Pons (tissue), 1 donor: ENCODE measurements around the gene UFC1.

ENCODE experiments used
- DNase-seq: peaks from one replicate; pipeline ENCODE4 v3.0.0-alpha.2; 2016; ENCODE audit warnings: low spot score

The UFC1 gene

DNA sequence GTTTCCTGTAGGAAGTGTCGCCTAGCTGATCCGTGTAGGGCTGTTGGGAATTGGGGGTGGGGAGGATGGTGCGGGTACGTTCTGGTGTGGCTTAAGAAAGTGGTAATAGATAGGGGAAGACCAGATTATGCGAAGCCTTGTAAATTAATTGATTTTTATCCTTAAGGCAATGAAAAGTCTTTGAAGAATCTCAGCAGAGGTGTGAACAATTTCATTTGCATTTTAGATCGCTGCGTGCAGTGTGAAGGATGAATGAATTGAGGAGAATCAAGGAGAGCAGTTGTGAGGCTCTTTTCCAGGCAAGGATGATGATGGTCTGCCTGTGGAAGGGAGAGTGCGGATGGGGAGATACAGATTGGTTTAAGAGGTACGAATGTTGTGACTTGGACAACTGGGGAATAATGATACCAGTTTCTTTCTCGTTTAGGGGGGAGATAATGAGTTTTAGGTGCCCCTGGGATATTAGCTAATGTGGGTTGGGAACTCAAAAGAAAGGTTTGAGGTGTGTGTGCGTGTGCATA lies 20.5 kb upstream of the UFC1 start:
- no peak for DNase-seq

DNA sequence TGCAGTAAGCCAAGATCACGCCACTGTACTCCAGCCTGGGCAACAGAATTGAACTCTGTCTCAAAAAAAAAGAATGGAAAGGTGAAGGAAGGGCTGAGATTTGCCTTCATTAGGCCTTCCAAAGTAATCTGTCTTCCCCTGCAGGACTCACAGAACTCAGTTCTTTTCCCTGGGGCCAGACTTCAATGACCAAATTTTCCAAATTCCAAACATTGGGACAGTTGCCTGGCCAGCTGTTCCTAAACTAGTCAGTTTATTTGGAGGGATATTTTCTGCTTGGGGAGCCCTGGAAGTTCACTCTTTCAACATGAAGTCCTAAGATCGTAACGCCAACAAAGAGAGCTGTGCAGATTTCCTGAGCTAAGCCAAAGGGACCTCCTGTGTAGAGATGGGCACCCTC lies 15.9 kb upstream of the UFC1 start:
- no peak for DNase-seq

DNA sequence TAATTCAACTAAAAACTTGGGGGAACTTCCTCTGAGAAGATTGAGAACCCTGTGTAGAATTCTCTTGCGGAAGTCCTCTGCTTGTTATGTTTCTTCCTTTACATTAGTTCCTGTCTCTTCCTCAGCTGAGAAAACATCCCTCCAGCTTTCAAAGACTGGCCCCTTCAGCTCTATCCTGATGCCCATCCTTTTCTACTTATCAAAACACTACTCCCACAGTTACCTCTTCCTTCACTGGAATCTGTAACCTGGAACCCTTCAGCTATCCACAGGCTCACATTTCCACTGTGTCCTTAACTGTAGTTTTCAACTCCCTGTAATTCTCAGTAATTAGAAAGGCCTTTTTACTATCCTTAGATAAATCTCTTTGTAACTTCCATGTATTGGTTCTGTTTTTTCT lies 15.3 kb upstream of the UFC1 start:
- DNase-seq: no peak

DNA sequence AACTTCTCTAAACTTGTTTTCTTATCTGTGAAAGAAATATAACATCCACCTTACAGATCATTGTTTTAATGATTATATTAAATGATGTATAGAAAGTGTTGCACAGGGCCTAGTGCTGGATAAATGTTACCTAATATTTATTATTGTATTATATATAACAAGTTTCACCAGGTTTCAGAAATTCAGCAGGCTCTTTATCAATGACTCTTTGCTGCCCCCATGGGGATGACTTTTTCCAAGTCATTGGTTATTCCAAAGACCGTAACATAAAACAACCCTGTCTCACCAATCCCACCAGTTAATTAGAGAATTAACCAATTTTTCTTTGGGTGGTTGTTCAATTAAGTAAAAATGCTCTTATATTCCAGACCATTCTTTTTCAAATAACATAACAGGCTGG lies 14.0 kb upstream of the UFC1 start:
- no peak for DNase-seq

DNA sequence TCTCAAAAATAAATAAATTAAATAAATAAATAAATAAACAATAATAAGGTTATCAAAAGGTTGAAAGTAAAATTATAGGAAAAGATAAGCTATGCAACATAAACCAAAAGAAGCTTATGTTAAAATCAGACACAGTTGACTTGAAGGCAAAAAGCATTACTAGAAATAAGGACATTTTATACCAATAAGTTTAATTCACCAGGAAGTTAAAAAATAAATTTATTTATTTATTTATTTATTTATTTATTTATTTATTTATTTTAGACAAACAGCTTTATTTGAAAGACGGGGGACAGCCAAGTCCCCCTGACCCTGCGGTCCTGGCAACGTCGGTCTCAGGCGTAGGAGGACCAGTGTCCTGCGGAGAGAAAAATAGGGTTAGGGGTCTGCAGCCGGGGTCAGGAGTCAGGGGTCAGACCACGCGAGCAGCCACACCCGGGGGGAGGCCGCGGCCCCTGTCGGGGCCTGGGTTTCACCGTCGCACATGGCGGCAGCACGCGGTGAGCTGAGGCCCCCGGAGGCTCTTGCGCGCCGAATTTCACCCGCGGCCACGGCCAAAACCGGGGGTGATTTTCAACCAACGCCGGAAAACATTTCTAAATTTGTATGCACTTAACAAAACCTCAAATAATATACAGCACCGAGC lies 12.9 kb upstream of the UFC1 start:
- no peak for DNase-seq

DNA sequence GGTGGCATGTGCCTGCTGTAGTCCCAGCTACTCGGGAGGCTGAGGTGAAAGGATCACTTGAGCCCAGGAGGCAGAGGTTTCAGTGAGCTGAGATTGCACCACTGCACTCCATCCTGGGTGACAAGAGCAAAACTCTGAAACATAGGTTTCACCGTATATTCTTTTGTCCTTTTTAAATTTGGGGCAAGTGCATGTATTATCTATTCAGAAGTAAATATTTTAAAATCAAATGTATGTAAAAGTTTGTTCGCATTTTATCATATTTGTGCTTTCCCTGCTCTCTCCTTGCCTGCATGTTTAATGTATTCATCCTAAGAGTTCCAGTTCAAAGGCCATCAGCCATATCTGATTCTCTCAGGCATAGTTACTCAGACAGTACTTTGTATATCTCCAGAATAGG lies 7.9 kb upstream of the UFC1 start:
- no peak for DNase-seq

DNA sequence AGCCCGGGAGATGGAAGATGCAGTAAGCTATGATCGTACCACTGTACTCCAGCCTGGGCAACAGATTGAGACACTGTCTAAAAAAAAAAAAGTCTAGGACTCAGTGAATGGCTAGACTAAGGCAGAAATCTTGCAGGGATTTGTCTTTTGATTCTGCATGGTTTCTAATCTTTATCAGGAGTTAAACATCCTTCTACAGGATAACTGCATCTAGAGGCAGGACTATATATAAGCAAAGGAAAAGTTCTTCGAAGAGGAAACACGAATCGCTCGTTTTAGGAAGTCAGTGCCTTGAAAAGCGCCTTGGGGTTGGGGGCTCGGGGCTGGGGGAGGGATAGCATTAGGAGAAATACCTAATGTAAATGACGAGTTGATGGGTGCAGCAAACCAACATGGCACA lies 602 bp upstream of the UFC1 start:
- no peak for DNase-seq

DNA sequence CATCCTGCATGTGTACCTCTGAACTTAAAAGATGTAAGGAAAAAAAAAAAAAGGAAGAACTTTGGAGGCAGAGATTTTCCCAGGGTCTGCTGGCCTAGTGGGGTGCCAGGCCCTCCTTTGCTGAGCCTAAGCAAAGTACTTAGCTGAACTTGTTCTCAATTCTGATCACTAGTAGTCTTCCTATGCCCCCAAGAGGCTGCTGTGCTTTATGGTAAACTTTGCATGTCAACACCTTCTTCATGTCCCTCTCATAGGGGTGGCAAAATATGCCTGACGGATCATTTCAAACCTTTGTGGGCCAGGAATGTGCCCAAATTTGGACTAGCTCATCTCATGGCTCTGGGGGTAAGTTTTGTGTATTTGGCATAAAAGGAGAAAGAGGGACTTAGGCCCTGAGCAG lies 4.1 kb downstream of the UFC1 start:
- DNase-seq: no peak

DNA sequence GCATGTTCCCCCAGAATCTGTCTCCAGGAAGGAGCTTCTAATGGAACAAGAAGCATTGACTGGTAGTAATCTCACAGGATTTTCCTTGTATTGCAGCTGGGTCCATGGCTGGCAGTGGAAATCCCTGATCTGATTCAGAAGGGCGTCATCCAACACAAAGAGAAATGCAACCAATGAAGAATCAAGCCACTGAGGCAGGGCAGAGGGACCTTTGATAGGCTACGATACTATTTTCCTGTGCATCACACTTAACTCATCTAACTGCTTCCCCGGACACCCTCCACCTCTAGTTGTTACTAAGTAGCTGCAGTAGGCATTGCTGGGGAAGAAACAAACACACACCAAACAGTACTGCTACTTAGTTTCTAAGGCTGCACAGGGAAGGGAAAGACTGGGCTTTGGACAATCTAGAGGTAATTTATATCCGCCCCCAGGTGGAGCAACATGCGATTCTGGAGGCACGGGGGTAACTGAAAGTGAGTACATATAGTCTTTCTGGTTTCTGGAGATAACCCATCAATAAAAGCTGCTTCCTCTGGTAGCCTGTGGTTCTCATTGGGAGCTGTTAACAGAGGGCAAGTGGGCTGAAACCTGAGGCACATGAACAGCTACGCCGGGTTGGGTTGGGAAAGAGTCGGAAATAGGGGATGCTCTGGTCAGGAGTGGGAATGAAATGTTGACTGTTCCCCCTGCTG lies 4.7 kb downstream of the UFC1 start:
- no peak for DNase-seq

DNA sequence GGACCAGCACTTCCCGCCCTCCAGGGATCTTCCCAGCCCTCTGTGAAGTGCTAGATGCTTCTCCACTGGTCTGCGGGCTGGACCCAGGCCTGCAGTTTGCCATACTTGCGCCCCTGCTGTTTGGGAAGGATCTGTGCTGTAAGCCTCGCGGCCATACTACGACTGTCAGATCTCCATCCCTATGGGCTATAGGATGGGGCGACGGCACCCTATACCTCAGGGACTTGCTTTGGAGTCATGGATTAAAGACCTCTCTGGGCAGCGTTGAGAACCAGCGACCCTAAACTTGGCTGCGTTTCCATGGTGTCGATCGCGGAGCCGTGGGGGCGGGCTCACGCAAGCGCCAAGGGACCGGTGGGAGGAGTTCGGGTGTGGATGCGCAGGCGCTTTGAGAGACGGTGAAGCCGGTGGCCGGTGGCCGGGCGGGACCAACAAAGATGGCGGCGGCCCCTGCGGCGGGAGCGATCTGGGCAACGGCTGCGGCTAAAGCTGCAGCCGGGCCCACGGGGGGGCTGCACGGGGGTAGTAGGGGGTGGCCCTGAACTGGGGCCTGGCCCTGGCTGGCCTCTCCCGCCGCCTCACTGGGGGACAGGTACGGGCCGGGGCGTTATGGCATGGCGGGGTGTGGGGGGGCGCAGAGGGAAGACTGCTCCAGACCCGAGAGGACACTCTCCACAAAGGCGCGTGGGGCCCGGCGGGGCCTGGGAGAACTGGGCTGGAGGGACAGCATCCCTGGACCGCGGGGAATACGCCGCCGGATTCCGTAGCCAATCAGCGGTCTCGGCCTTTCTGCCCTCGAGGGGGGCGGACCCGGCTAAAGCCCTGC lies 5.5 kb downstream of the UFC1 start, which contains the start of gene USP21:
Gene USP21, plus strand, starts transcription at position 414 of the 826 bp plus-strand sequence. CDS start 1,141 bp downstream, outside the sequence.
- peak; percentile 94 for DNase-seq

DNA sequence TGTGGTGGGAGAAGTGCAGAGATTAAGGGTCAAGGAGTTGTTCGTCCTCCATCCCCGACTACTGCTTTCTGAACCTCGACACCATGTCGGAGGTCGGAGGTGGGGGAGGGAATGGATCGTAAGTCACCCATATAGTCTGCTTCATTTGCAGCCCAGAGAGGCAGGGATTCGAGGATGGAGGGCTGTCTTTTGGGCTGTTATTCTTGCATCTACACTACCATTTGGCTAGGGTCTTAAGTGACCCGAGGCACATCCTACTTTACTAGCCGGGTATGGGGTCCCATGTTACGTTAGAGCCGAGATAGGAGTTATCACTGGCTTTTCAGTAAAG lies 6.1 kb downstream of the UFC1 start:
- no peak for DNase-seq

DNA sequence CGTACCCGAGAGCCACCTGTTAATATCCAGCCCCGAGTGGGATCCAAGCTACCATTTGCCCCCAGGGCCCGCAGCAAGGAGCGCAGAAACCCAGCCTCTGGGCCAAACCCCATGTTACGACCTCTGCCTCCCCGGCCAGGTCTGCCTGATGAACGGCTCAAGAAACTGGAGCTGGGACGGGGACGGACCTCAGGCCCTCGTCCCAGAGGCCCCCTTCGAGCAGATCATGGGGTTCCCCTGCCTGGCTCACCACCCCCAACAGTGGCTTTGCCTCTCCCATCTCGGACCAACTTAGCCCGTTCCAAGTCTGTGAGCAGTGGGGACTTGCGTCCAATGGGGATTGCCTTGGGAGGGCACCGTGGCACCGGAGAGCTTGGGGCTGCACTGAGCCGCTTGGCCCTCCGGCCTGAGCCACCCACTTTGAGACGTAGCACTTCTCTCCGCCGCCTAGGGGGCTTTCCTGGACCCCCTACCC lies 6.9 kb downstream of the UFC1 start:
- DNase-seq: no peak

DNA sequence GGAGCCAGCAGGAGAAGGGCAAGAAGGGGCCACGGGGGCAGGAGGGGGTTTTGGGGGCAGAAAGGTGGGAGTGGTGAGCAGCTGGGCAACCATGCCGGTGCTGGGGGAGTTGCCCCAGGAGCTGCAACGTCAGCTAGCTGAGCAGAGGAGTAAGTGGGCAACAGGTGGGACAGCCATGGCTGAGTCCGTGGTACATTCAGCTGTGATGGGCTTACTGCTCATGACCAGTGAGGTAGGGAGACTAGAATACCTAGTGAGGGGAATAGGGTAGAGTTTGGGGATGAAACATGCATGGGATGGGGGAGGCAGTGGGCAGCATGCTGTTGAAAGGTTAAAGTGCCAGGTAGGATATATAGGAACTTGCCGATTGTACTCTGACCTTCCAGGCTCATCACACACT lies 7.9 kb downstream of the UFC1 start:
- DNase-seq: no peak

DNA sequence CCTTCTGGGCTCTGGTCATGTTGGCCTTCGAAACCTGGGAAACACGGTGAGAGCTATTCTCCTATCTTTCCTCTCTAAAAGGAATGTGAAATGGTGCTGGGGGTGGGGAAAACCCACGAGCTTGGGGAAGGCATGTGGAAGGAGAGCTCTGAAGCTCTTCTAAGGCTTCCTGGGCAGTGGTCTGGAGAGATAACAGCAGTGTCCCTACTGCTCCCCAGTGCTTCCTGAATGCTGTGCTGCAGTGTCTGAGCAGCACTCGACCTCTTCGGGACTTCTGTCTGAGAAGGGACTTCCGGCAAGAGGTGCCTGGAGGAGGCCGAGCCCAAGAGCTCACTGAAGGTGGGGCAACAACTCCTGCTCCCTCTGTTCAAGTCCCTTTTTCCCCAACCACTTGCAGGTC lies 8.3 kb downstream of the UFC1 start:
- DNase-seq: no peak

DNA sequence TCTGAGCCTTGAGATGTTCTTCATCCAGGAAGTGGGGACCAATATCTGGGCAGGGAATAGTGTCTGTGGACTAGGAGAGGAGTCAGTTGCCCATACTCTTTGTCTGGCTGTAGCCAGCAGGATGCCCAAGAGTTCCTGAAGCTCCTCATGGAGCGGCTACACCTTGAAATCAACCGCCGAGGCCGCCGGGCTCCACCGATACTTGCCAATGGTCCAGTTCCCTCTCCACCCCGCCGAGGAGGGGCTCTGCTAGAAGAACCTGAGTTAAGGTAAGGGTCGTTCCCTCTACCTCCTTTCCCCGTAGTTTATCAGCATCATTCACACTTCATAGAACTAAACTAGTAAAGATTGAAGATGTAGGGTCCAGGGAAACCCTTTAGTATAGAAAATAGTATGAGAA lies 9.0 kb downstream of the UFC1 start:
- no peak for DNase-seq

DNA sequence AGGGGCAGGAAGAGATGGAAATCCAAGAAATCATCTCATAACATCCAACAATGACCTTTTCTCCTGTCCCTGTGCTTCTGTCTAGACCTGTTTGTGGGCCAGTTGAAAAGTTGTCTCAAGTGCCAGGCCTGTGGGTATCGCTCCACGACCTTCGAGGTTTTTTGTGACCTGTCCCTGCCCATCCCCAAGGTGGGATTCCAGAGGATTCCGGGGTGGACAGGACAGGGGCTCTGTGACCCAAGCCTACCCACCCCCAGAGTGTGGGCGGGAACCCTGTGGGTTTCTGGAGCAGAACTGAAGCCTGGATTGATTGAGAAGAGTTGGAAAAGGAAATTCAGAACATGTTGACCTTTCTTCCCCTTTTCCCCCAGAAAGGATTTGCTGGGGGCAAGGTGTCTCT lies 10.0 kb downstream of the UFC1 start:
- no peak for DNase-seq

DNA sequence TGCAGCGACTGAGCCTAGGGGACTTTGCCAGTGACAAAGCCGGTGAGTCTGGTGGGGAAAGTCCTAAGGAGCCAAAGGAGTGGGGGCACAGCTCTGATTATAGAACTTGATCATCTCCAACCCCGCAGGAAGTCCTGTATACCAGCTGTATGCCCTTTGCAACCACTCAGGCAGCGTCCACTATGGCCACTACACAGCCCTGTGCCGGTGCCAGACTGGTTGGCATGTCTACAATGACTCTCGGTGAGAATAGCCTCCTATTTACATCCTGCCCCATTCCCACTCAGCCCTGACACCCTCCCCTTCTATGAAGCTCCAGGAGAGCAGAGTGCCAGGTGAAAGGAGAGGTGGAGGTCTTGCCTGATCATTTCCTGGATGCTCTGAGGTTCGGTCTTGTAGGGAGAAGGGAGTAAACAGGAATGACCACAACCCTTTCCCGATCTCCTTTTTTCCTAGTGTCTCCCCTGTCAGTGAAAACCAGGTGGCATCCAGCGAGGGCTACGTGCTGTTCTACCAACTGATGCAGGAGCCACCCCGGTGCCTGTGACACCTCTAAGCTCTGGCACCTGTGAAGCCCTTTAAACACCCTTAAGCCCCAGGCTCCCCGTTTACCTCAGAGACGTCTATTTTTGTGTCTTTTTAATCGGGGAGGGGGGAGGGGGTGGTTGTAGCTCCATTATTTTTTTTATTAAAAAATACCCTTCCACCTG lies 11.3 kb downstream of the UFC1 start:
- DNase-seq: no peak

DNA sequence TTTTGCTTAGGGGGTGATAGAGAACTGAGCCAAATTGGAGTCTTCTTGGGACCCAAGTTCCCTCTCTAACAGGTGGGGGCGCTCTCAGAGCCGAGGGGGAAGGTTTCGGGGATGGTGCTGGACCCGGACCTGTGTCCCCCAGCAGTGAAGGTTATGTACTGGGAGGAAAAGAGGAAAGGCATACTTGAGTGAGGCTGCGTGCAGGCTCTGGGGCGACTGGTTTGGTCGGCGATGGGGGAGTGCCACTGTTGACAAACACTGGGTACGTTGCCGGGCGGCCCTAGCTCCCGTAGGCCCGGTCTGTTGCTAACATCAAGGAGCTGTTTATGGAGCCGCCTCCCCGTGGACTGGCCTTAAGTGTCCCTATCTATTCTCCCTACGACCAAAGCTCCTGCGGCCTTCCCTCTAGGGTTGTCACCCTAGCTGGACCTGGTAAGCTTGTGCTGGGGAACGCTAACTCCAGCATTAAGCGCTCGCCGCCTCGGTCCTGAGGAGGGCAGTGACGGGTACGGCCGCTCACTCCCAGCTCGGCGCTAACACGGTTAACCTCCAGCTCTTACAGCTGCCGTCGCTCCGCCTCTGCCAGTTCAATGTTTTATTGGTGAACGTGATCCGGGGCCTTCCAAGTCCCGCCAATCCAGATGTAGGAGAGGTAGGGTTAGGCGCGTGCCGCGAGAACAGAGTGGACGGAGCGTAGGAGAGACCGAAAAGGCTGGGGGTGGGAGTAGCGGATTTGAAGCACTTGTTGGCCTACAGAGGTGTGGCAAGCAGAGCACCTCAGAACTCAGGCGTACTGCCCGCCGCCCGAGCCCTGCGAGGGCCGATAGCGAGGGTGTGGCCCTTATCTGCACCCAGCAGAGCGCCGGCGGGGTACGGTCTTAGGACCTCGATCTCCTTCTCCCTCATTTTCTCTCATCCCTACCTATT lies 12.2 kb downstream of the UFC1 start, which contains the start of gene PPOX:
Gene PPOX, plus strand, starts transcription at position 685 of the 927 bp plus-strand sequence. CDS start 422 bp downstream, outside the sequence.
- peak; percentile 99 for DNase-seq

DNA sequence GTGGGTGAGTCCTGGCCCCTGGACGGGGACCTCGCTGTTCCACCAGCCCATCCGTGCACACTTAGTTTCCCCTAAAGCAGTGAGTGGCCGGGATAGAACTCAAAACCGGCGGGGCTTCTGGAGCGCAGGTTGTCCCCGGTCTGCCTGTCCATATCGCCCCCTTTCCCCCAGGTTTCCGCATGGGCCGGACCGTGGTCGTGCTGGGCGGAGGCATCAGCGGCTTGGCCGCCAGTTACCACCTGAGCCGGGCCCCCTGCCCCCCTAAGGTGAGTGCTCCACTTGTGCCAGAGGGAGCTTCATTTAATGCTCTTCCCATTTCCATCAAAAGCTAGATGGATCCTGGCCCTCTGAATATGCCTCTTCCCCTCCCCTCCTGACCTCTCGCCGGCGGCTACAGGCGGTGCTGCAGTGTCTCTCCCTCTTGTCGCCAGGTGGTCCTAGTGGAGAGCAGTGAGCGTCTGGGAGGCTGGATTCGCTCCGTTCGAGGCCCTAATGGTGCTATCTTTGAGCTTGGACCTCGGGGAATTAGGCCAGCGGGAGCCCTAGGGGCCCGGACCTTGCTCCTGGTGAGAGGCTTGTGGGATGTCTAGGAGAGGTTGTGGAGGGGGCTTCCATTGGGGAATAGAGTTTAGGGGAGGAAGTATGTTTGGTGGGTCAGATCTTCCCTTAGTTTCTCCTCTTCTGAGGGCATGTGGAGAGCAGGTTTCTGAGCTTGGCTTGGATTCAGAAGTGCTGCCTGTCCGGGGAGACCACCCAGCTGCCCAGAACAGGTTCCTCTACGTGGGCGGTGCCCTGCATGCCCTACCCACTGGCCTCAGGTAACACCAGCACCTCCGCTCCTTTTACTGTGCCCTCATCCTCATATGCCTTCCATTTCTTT lies 13.1 kb downstream of the UFC1 start:
- DNase-seq: no peak

DNA sequence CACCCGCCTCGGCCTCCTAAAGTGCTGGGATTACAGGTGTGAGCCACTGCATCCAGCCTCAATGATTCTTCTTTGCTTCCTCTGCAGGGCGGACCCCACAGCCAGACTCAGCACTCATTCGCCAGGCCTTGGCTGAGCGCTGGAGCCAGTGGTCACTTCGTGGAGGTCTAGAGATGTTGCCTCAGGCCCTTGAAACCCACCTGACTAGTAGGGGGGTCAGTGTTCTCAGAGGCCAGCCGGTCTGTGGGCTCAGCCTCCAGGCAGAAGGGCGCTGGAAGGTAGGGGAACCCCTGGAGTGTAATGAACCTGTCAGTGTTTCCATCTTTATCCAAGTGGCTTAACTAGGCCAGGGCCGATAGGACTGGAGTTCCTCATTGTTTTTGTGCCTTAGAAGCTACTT lies 15.1 kb downstream of the UFC1 start:
- DNase-seq: no peak
